NCI-H2107 treated with DMSO at 0.1 percent for 48 hours (cell line): ENCODE results near the gene ST6GAL1.
A peak's percentile ranks its signal among the peaks of the same experiment; 100 is the strongest.

Source experiments
- DNase-seq: peaks from one replicate; lab custom pipeline; 2025; ENCODE audit not compliant: unreplicated experiment; lab: John Stamatoyannopoulos, UW

Gene ST6GAL1

GRCh38 chr3:187102073-187102634, 171.8 kb downstream of the ST6GAL1 start:
- DNase-seq: no peak

- no peak for DNase-seq
Measured at GRCh38 chr3:187103251-187103650, 172.9 kb downstream of the ST6GAL1 start.

GRCh38 chr3:187104342-187104741, 174.0 kb downstream of the ST6GAL1 start:
- no peak for DNase-seq

- no peak for DNase-seq
Measured at GRCh38 chr3:187104933-187105332, 174.6 kb downstream of the ST6GAL1 start.

- DNase-seq: no peak
Measured at GRCh38 chr3:187105700-187106099, 175.4 kb downstream of the ST6GAL1 start.

- no peak for DNase-seq
Measured at GRCh38 chr3:187107989-187108388, 177.7 kb downstream of the ST6GAL1 start.

- no peak for DNase-seq
Measured at GRCh38 chr3:187110156-187110555, 179.8 kb downstream of the ST6GAL1 start.

GRCh38 chr3:187112934-187113793, 182.8 kb downstream of the ST6GAL1 start:
- peak; percentile 52 for DNase-seq

GRCh38 chr3:187114511-187114910, 184.2 kb downstream of the ST6GAL1 start:
- DNase-seq: no peak

GRCh38 chr3:187120326-187120725, 190.0 kb downstream of the ST6GAL1 start:
- no peak for DNase-seq

GRCh38 chr3:187122261-187122660, 191.9 kb downstream of the ST6GAL1 start:
- no peak for DNase-seq

- peak; percentile 6 for DNase-seq
Measured at GRCh38 chr3:187125319-187126031, 195.1 kb downstream of the ST6GAL1 start.
